Bronchial epithelial cell (primary cell): ENCODE results near the gene ICE2. TPM values are rescaled to one million over a fixed set of nuclear protein-coding genes. Genes with fewer than 3 reads are reported as not detected.
"Not testable (repeated sequence)": the region's sequence is repeated elsewhere in the genome, so short reads cannot be mapped to it uniquely, and the experiment has no call there.

Experiments
- DNase-seq: peaks from one replicate; pipeline ENCODE4 v3.0.0-alpha.2; 2010; ENCODE audit warnings: low read depth
- FAIRE-seq: peaks from 2 replicates; lab custom pipeline; 2011; peaks lifted over from hg19 to GRCh38; lab: Jason Lieb, UNC
- H3K27me3 ChIP-seq: 2 replicates; pipeline ENCODE4 v1.5.1; 2011; ENCODE audit warnings: low read length; ENCODE audit not compliant: control insufficient read depth, insufficient read depth
- H3K36me3 ChIP-seq: 2 replicates; pipeline ENCODE4 v1.5.1; 2011; ENCODE audit warnings: low read length; ENCODE audit not compliant: control insufficient read depth, insufficient read depth
- H3K4me3 ChIP-seq: 2 replicates; pipeline ENCODE4 v1.5.1; 2011; ENCODE audit warnings: mild to moderate bottlenecking, low read depth, low read length, control low read depth
- total RNA-seq: library from RNA; depleted of rRNA; stranded (reverse); fragments of >200 nt; gene quantifications from 2 replicates; pipeline ENCODE4 v1.2.1, GENCODE V29; 2014
- TF ChIP-seq, protein P1 (sequence below): IDR thresholded peaks from 2 replicates; pipeline ENCODE4 v1.5.1; 2011; ENCODE audit warnings: mild to moderate bottlenecking, moderate library complexity, low read length, control low read depth, inconsistent platforms; ENCODE audit not compliant: insufficient read depth, severe bottlenecking

Gene ICE2
- total RNA-seq, 1 donor from 2014 or later: 22.6 TPM

DNA sequence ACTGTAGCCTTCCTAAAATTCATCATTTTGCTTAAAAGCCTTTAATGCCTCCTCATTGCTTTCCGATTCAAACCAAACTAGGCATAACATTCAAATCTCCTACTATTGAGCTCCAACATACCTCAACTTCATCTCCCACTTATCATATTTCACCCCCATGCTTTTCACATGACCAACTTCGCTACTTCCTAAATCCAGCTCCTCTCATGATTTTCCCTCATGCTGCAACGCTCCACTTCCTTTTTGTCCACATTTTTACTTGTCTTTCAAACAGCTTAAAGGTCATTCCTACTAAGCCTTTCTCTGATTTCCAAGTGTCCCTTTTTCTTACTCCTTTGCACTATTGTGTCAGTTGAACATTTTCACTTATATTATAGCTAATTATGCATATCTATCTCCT, 60.8 kb downstream of the ICE2 start:
- DNase-seq (no peak), FAIRE-seq (no peak)
- TF ChIP-seq, protein P1, sequence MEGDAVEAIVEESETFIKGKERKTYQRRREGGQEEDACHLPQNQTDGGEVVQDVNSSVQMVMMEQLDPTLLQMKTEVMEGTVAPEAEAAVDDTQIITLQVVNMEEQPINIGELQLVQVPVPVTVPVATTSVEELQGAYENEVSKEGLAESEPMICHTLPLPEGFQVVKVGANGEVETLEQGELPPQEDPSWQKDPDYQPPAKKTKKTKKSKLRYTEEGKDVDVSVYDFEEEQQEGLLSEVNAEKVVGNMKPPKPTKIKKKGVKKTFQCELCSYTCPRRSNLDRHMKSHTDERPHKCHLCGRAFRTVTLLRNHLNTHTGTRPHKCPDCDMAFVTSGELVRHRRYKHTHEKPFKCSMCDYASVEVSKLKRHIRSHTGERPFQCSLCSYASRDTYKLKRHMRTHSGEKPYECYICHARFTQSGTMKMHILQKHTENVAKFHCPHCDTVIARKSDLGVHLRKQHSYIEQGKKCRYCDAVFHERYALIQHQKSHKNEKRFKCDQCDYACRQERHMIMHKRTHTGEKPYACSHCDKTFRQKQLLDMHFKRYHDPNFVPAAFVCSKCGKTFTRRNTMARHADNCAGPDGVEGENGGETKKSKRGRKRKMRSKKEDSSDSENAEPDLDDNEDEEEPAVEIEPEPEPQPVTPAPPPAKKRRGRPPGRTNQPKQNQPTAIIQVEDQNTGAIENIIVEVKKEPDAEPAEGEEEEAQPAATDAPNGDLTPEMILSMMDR: no peak
- no peaks in the 10 kb centered on the region for H3K27me3 ChIP-seq
- no peaks in the 10 kb centered on the region for H3K36me3 ChIP-seq
- H3K4me3 ChIP-seq: no peak overlapping the region

DNA sequence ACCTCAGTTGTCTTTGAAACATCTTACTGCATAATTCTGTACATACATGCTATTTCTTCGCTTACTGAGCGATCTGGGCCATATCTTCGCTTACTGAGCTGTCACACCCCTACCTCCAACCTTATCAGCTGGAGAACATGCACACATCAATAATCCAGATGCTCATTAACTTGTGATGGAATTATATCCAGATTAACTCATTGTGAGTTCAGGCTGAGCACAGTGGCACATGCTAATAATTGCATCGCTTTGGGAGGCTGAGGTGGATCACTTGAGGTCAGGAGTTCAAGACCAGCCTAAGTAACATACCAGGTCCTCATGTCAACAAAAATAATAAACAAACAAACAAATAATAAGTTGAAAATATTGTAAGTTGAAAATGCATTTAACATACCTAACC, 61.8 kb downstream of the ICE2 start:
- Histone ChIP-seq H3K36me3 (no peaks in the 10 kb centered on the region), H3K27me3 (no peaks in the 10 kb centered on the region), H3K4me3 (no peak overlapping the region)
- DNase-seq (no peak), FAIRE-seq (no peak)
- TF ChIP-seq, protein P1: no peak

DNA sequence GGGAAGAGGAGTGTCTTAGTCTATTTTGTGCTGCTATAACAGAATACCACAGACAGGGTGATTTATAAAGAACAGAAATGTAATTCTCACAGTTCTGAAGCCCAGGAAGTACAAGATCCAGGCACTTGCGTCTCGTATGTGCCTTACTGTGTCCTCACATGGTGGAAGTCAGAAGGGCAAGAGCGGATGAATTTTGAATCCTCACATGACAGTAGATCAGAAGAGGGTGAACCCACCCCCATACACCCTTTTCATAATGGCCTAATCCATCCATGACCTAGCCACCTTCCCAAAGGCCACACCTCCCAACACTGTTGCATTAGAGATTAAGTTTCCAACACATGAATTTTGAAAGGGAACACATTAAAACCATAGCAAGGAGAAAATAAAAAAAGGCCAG, 62.5 kb downstream of the ICE2 start:
- FAIRE-seq: no peak
- TF ChIP-seq, protein P1: no peak
- no peaks in the 10 kb centered on the region for H3K27me3 ChIP-seq
- DNase-seq: no peak
- H3K4me3 ChIP-seq: no peak overlapping the region
- no peaks in the 10 kb centered on the region for H3K36me3 ChIP-seq

DNA sequence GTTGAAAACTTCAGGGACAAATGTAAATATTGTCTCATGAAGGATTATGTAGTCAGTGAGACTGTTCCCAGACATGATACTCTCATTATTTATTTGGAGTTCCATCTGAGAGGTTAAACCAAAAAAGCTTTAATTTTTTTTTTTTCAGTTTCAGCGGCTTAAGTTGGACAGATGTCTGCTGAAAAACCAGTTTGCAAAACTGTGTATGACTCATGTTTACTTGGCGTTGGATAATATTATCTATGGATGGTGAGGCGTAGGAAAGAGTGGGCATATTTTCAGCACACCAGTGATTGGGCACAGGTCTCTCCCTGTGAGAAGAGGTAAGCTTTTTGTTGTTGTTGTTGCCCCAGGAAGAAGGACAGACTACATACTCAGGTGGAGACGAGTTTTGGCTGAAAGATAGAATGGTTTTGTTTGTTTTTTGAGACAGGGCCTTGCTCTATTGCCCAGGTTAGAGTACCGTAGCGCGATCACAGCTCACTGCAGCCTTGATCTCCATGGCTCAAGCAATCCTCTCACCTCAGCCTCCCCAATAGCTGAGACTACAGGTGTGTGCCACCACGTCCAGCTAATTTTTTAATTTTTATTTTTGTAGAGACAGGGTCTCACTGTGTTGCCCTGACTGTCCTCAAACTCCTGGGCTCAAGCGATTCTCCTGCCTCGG, 64.8 kb downstream of the ICE2 start:
- DNase-seq (peak; percentile 92), FAIRE-seq (no peak)
- Histone ChIP-seq H3K4me3 (no peak overlapping the region), H3K36me3 (no peaks in the 10 kb centered on the region), H3K27me3 (no peaks in the 10 kb centered on the region)
- TF ChIP-seq, protein P1: no peak

DNA sequence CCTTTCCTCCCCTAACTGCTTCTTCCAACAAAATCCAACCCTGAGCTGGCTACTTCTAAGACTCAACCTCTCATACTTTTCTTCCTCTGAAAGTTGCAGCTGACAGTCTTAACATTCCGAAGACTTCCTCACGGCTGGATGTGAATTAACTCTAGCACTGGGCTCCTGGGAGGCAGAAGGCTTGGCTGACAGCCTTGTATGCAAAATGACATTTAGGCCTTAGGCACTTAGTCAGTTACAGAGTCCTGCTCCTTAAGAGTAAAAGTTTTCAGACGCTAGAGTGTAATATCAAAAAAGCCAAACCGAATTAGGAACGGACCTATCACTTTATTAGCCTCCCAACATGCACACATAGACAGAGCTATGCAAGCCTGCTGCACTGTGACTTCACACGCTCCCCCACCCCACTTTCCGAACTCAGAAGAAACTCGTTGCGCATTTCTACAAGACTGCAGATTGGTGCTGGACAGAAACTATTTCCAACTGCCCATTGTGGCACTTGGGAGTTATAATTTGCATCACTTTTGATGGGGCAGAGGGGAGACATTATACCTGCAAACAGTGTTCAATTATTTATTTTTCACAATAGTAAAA, 65.6 kb downstream of the ICE2 start:
- Histone ChIP-seq H3K4me3 (no peak overlapping the region), H3K36me3 (no peaks in the 10 kb centered on the region), H3K27me3 (no peaks in the 10 kb centered on the region)
- no peak for DNase-seq
- no peak for FAIRE-seq
- TF ChIP-seq, protein P1: no peak

DNA sequence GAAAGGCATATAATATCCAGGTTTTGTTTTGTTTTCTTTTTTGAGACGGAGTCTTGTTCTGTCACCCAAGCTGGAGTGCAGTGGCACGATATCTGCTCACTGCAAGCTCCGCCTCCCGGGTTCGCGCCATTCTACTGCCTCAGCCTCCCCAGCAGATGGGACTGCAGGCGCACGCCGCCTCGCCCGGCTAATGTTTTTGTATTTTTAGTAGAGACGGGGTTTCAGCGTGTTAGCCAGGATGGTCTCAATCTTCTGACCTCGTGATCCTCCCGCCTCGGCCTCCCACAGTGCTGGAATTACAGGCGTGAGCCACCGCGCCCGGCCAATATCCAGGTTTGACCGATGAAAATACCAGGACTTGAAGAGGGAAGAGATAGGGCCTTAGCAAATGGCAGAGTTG, 66.1 kb downstream of the ICE2 start:
- not testable (repeated sequence) for H3K36me3 ChIP-seq, H3K4me3 ChIP-seq, DNase-seq, FAIRE-seq, H3K27me3 ChIP-seq
